Type B pancreatic cell (in vitro differentiated cells): ENCODE measurements around the gene ENOX1. TPM values are rescaled to one million over a fixed set of nuclear protein-coding genes. Genes with fewer than 3 reads are reported as not detected.

Experiments used
- DNase-seq: peaks from one replicate; pipeline ENCODE4 v3.0.0; 2021; ENCODE audit warnings: mixed read lengths; ENCODE audit not compliant: unreplicated experiment; ENCODE audit errors: extremely low spot score
- H3K27ac Mint-ChIP-seq: 2 replicates; pipeline ENCODE4 v1.8.0; 2021; ENCODE audit warnings: mild to moderate bottlenecking, mixed read lengths
- H3K27me3 Mint-ChIP-seq: 2 replicates; pipeline ENCODE4 v1.8.0; 2021; ENCODE audit warnings: mixed read lengths
- H3K36me3 Mint-ChIP-seq: 2 replicates; pipeline ENCODE4 v1.8.0; 2021; ENCODE audit warnings: mixed read lengths
- H3K4me1 Mint-ChIP-seq: one replicate; pipeline ENCODE4 v1.8.0; 2021; ENCODE audit warnings: mixed read lengths; ENCODE audit not compliant: unreplicated experiment
- H3K4me3 Mint-ChIP-seq: 2 replicates; pipeline ENCODE4 v1.8.0; 2021; ENCODE audit warnings: mild to moderate bottlenecking, mixed read lengths
- H3K9me3 Mint-ChIP-seq: 2 replicates; pipeline ENCODE4 v1.8.0; 2021; ENCODE audit warnings: mixed read lengths
- CTCF ChIP-seq: fragments of 200-600 bp; sonication (generic); conservative IDR thresholded peaks from 2 replicates; pipeline ENCODE4 v1.5.0; 2021; ENCODE audit warnings: antibody characterized with exemption, mild to moderate bottlenecking
- total RNA-seq: library from RNA; stranded (reverse); gene quantifications from 2 replicates; pipeline ENCODE4 v1.2.1, GENCODE V29; 2021; ENCODE audit warnings: low replicate concordance

ENOX1 gene
- total RNA-seq, 1 donor from 2014 or later: 7.5 TPM

- no peak overlapping the region for H3K4me3 Mint-ChIP-seq
- no peak for TF ChIP-seq CTCF
- H3K27me3 Mint-ChIP-seq: peaks cover 4% of the 10 kb centered on the region
- H3K36me3 Mint-ChIP-seq: peaks cover 4% of the 10 kb centered on the region
- peaks cover 6% of the 10 kb centered on the region for H3K4me1 Mint-ChIP-seq
- H3K27ac Mint-ChIP-seq: no peak overlapping the region
- no peaks in the 10 kb centered on the region for H3K9me3 Mint-ChIP-seq
- DNase-seq: no peak
These were observed 227.8 kb downstream of the ENOX1 start for GRCh38 chr13:43558939-43559338.

- peaks cover 8% of the 10 kb centered on the region for H3K4me1 Mint-ChIP-seq
- peaks cover 4% of the 10 kb centered on the region for H3K27me3 Mint-ChIP-seq
- peaks cover 4% of the 10 kb centered on the region for H3K36me3 Mint-ChIP-seq
- TF ChIP-seq CTCF: no peak
- no peak for DNase-seq
- no peak overlapping the region for H3K27ac Mint-ChIP-seq
- H3K9me3 Mint-ChIP-seq: peaks cover 2% of the 10 kb centered on the region
- no peak overlapping the region for H3K4me3 Mint-ChIP-seq
These were observed 228.4 kb downstream of the ENOX1 start for GRCh38 chr13:43558326-43558725.

GRCh38 chr13:43555667-43556066, 231.1 kb downstream of the ENOX1 start:
- Mint-ChIP-seq H3K36me3 (peaks cover 4% of the 10 kb centered on the region), H3K27ac (no peak overlapping the region), H3K27me3 (peaks cover 4% of the 10 kb centered on the region), H3K4me3 (no peak overlapping the region), H3K4me1 (peaks cover 18% of the 10 kb centered on the region), H3K9me3 (peaks cover 4% of the 10 kb centered on the region)
- no peak for TF ChIP-seq CTCF
- no peak for DNase-seq

GRCh38 chr13:43551897-43552456, 234.8 kb downstream of the ENOX1 start:
- H3K4me3 Mint-ChIP-seq: no peak overlapping the region
- no peak for DNase-seq
- H3K27me3 Mint-ChIP-seq: peaks cover 2% of the 10 kb centered on the region
- H3K36me3 Mint-ChIP-seq: peaks cover 3% of the 10 kb centered on the region
- H3K9me3 Mint-ChIP-seq: peaks cover 4% of the 10 kb centered on the region
- peaks cover 17% of the 10 kb centered on the region for H3K4me1 Mint-ChIP-seq
- peak overlapping the region; percentile 81 for H3K27ac Mint-ChIP-seq
- TF ChIP-seq CTCF: no peak

- Mint-ChIP-seq H3K27ac (no peak overlapping the region), H3K4me1 (no peaks in the 10 kb centered on the region), H3K4me3 (no peak overlapping the region), H3K27me3 (no peaks in the 10 kb centered on the region), H3K9me3 (no peaks in the 10 kb centered on the region), H3K36me3 (no peaks in the 10 kb centered on the region)
- no peak for TF ChIP-seq CTCF
- DNase-seq: no peak
These were observed 240.0 kb downstream of the ENOX1 start for GRCh38 chr13:43546816-43547215.

- Mint-ChIP-seq H3K4me3 (no peak overlapping the region), H3K27me3 (no peaks in the 10 kb centered on the region), H3K36me3 (no peaks in the 10 kb centered on the region), H3K4me1 (no peaks in the 10 kb centered on the region), H3K27ac (no peak overlapping the region), H3K9me3 (no peaks in the 10 kb centered on the region)
- no peak for TF ChIP-seq CTCF
- DNase-seq: no peak
These were observed 240.5 kb downstream of the ENOX1 start for GRCh38 chr13:43546251-43546650.
